ENCODE results near the gene CELSR1.

CELSR1 gene

GRCh38 chr22:46371623-46372226 lies 165.7 kb downstream of the CELSR1 start:
- no peak overlapping the region for H3K27ac ChIP-seq (replicated peaks; ENCODE audit: low read length)
- H3K27me3 ChIP-seq (ENCODE audit: control insufficient read depth in 3 of 3, insufficient read depth in 3 of 3, low read depth in 1 of 3, low read length in 3 of 3) = peaks cover 0 to 4% (median 0%) of the 10 kb centered on the region in 3 experiments
- H3K4me1 ChIP-seq (ENCODE audit: control insufficient read depth in 2 of 2, insufficient read depth in 1 of 2, low read depth in 1 of 2, low read length in 2 of 2) = peaks cover under 1 to 7% of the 10 kb centered on the region in 2 donors
- H3K4ac ChIP-seq (ENCODE audit: low read length) = no peak overlapping the region
- no peak overlapping the region for H2BK5ac ChIP-seq (ENCODE audit: low read length)
- DNase-seq (ENCODE audit: low spot score) = no peak
- H3K36me3 ChIP-seq (replicated peaks in 1 of 2; ENCODE audit: control insufficient read depth in 2 of 2, insufficient read depth in 2 of 2, low read length in 2 of 2) = peaks cover 0 to 29% of the 10 kb centered on the region in 2 donors
- no peak overlapping the region for H3K18ac ChIP-seq (ENCODE audit: low read length)
- H3K14ac ChIP-seq (ENCODE audit: low read length) = no peak overlapping the region
- H4K91ac ChIP-seq (ENCODE audit: low read depth, low read length, poor library complexity) = no peak overlapping the region
- H3K9me3 ChIP-seq (replicated peaks in 1 of 2; ENCODE audit: control insufficient read depth in 2 of 2, insufficient read depth in 1 of 2, low read depth in 1 of 2, low read length in 2 of 2) = peaks cover 9 to 13% of the 10 kb centered on the region in 2 donors
- 100% methylated on average over 2 of the region's 2 CpGs; no CpG with 5 or more reads in 1 of the 2 donors for WGBS, 2 donors (ENCODE audit: extremely low coverage in 2 of 2, insufficient read length in 2 of 2, insufficient replicate concordance in 1 of 2)
- no peak overlapping the region for H2AFZ ChIP-seq (ENCODE audit: low read length)
- H2BK15ac ChIP-seq (ENCODE audit: low read length) = no peak overlapping the region
- no peak overlapping the region for H3K9ac ChIP-seq (ENCODE audit: low read depth, low read length, poor library complexity)
- no peak overlapping the region for H3K23ac ChIP-seq (ENCODE audit: low read depth, low read length, poor library complexity)
- H3K79me1 ChIP-seq (ENCODE audit: low read depth, low read length) = peaks cover 2% of the 10 kb centered on the region
- no peak overlapping the region for H2BK12ac ChIP-seq (ENCODE audit: low read length)
- no peak overlapping the region for H3K4me3 ChIP-seq (ENCODE audit: low read length in 2 of 2)
- no peak overlapping the region for H2AK5ac ChIP-seq (ENCODE audit: low read depth, low read length)
- no peak overlapping the region for H2BK120ac ChIP-seq (ENCODE audit: low read depth, low read length)
- no peak overlapping the region for H4K8ac ChIP-seq (ENCODE audit: low read depth, low read length)
- H3K4me2 ChIP-seq (ENCODE audit: insufficient read depth, low read length, poor library complexity, severe bottlenecking) = no peak overlapping the region

DNA sequence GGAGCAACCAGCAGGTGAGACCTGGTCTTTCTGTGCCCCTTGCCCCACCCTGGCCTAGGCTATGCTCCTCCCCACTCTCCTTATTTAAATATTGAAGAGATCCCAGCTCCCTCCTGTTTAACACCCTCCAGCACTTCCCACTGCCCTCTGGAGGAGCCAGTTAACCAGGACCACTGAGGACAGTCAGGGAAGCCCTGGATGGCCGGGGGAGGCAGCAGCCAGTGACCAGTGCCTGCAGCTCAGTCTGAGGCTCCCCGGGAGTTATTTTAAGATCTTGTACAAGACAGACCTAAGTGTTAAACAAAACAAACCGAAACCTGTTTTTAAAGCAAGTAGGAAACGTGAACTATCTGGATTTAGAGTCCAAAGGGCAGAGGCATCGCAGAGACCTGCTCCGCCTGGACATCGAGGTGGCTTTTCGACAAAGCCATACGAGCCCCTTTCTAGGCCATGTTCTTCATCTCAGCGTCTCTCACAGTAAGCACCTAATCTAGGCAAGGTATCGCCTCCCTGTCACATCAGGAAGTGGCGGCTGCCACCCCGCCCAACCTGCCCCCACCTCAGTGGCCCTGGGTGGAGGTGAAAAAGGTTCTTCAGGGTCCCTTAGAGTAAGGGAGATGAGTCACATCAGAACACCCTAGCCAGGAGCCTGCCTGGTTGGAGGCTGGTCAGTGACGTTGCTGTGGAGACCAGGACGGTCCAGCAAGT lies 166.7 kb downstream of the CELSR1 start:
- H4K8ac ChIP-seq (ENCODE audit: low read depth, low read length) = no peak overlapping the region
- peaks cover 0 to 6% of the 10 kb centered on the region in 2 donors for H3K4me1 ChIP-seq (ENCODE audit: control insufficient read depth in 2 of 2, insufficient read depth in 1 of 2, low read depth in 1 of 2, low read length in 2 of 2)
- H2BK15ac ChIP-seq (ENCODE audit: low read length) = no peak overlapping the region
- H3K36me3 ChIP-seq (replicated peaks in 1 of 2; ENCODE audit: control insufficient read depth in 2 of 2, insufficient read depth in 2 of 2, low read length in 2 of 2) = peaks cover 0 to 24% of the 10 kb centered on the region in 2 donors
- H2AFZ ChIP-seq (ENCODE audit: low read length) = no peak overlapping the region
- peaks cover 0 to 2% (median 0%) of the 10 kb centered on the region in 3 experiments for H3K27me3 ChIP-seq (ENCODE audit: control insufficient read depth in 3 of 3, insufficient read depth in 3 of 3, low read depth in 1 of 3, low read length in 3 of 3)
- peaks cover 2% of the 10 kb centered on the region for H3K79me1 ChIP-seq (ENCODE audit: low read depth, low read length)
- H3K9me3 ChIP-seq (replicated peaks in 1 of 2; ENCODE audit: control insufficient read depth in 2 of 2, insufficient read depth in 1 of 2, low read depth in 1 of 2, low read length in 2 of 2) = peaks cover 3 to 6% of the 10 kb centered on the region in 2 donors
- H2BK12ac ChIP-seq (ENCODE audit: low read length) = no peak overlapping the region
- H3K23ac ChIP-seq (ENCODE audit: low read depth, low read length, poor library complexity) = no peak overlapping the region
- no peak overlapping the region for H3K4me3 ChIP-seq (ENCODE audit: low read length in 2 of 2)
- no peak overlapping the region for H3K4me2 ChIP-seq (ENCODE audit: insufficient read depth, low read length, poor library complexity, severe bottlenecking)
- no CpG with 5 or more reads among the region's 15 CpGs for WGBS, 2 donors (ENCODE audit: extremely low coverage in 2 of 2, insufficient read length in 2 of 2, insufficient replicate concordance in 1 of 2)
- H2AK5ac ChIP-seq (ENCODE audit: low read depth, low read length) = no peak overlapping the region
- no peak overlapping the region for H2BK120ac ChIP-seq (ENCODE audit: low read depth, low read length)
- no peak overlapping the region for H4K91ac ChIP-seq (ENCODE audit: low read depth, low read length, poor library complexity)
- no peak overlapping the region for H3K14ac ChIP-seq (ENCODE audit: low read length)
- no peak overlapping the region for H2BK5ac ChIP-seq (ENCODE audit: low read length)
- DNase-seq (ENCODE audit: low spot score) = no peak
- peak overlapping the region; percentile 5 for H3K18ac ChIP-seq (ENCODE audit: low read length)
- H3K4ac ChIP-seq (ENCODE audit: low read length) = no peak overlapping the region
- peak overlapping the region; percentile 47 for H3K9ac ChIP-seq (ENCODE audit: low read depth, low read length, poor library complexity)
- no peak overlapping the region for H3K27ac ChIP-seq (replicated peaks; ENCODE audit: low read length)

GRCh38 chr22:46369716-46370583 lies 167.5 kb downstream of the CELSR1 start:
- peak overlapping the region; percentile 53 for H4K91ac ChIP-seq (ENCODE audit: low read depth, low read length, poor library complexity)
- peak overlapping the region; percentile 47 for H3K9ac ChIP-seq (ENCODE audit: low read depth, low read length, poor library complexity)
- no peak overlapping the region for H4K8ac ChIP-seq (ENCODE audit: low read depth, low read length)
- H2AK5ac ChIP-seq (ENCODE audit: low read depth, low read length) = peak overlapping the region; percentile 78
- H3K36me3 ChIP-seq (replicated peaks in 1 of 2; ENCODE audit: control insufficient read depth in 2 of 2, insufficient read depth in 2 of 2, low read length in 2 of 2) = peaks cover 2 to 22% of the 10 kb centered on the region in 2 donors
- WGBS, 2 donors (ENCODE audit: extremely low coverage in 2 of 2, insufficient read length in 2 of 2, insufficient replicate concordance in 1 of 2) = no CpG with 5 or more reads among the region's 25 CpGs
- H3K4me1 ChIP-seq (ENCODE audit: control insufficient read depth in 2 of 2, insufficient read depth in 1 of 2, low read depth in 1 of 2, low read length in 2 of 2) = peaks cover 0 to 6% of the 10 kb centered on the region in 2 donors
- peak overlapping the region; percentile 8 for H3K23ac ChIP-seq (ENCODE audit: low read depth, low read length, poor library complexity)
- H2BK12ac ChIP-seq (ENCODE audit: low read length) = no peak overlapping the region
- peaks cover 0 to 2% of the 10 kb centered on the region in 2 donors for H3K9me3 ChIP-seq (replicated peaks in 1 of 2; ENCODE audit: control insufficient read depth in 2 of 2, insufficient read depth in 1 of 2, low read depth in 1 of 2, low read length in 2 of 2)
- H2BK120ac ChIP-seq (ENCODE audit: low read depth, low read length) = no peak overlapping the region
- no peak overlapping the region for H3K18ac ChIP-seq (ENCODE audit: low read length)
- peak overlapping the region in 1 of 2 donors; percentile 4 for H3K4me3 ChIP-seq (ENCODE audit: low read length in 2 of 2)
- H3K14ac ChIP-seq (ENCODE audit: low read length) = peak overlapping the region; percentile 71
- peak overlapping the region; percentile 67 for H2BK15ac ChIP-seq (ENCODE audit: low read length)
- peaks cover 2% of the 10 kb centered on the region for H3K79me1 ChIP-seq (ENCODE audit: low read depth, low read length)
- no peak for DNase-seq (ENCODE audit: low spot score)
- H2AFZ ChIP-seq (ENCODE audit: low read length) = no peak overlapping the region
- H3K27me3 ChIP-seq (ENCODE audit: control insufficient read depth in 3 of 3, insufficient read depth in 3 of 3, low read depth in 1 of 3, low read length in 3 of 3) = peaks cover 0 to 2% (median 0%) of the 10 kb centered on the region in 3 experiments
- H2BK5ac ChIP-seq (ENCODE audit: low read length) = no peak overlapping the region
- no peak overlapping the region for H3K4ac ChIP-seq (ENCODE audit: low read length)
- H3K27ac ChIP-seq (replicated peaks; ENCODE audit: low read length) = no peak overlapping the region
- no peak overlapping the region for H3K4me2 ChIP-seq (ENCODE audit: insufficient read depth, low read length, poor library complexity, severe bottlenecking)

Measured in neuronal stem cell (in vitro differentiated cells).